Cerebellar cortex (tissue), 1 donor: ENCODE data around the gene IMMP2L.
A peak's percentile ranks its signal among the peaks of the same experiment; 100 is the strongest.

Source experiments
- DNase-seq: peaks from one replicate; pipeline ENCODE4 v3.0.0-alpha.2; 2015; ENCODE audit warnings: low spot score

Gene IMMP2L

GRCh38 chr7:110861163-110861562, 701.1 kb downstream of the IMMP2L start:
- no peak for DNase-seq

DNA sequence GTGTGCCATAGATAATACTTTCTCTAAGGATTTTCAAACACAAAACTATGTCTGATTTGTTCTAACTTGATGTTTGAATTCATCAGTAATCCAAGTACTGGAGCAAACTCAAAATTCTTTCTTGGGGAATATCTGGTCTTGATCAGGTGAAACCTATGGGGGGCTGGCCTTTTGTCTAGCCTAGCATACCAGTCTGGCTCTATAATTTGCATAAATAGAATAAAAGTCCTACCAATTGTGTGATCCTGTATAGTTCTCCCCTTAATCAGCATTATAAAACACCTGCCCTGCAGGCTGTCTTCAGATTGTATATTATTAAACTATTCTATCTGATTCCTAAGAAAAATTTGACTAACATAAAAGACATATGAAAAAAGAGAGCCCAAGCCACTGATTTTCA, 705.2 kb downstream of the IMMP2L start:
- DNase-seq, result no peak

- DNase-seq, result no peak
These were observed 705.6 kb downstream of the IMMP2L start for GRCh38 chr7:110856704-110857103.

- DNase-seq, result no peak
These were observed 707.6 kb downstream of the IMMP2L start for GRCh38 chr7:110854651-110855050.

- DNase-seq, result no peak
These were observed 708.1 kb downstream of the IMMP2L start for GRCh38 chr7:110854166-110854565.

DNA sequence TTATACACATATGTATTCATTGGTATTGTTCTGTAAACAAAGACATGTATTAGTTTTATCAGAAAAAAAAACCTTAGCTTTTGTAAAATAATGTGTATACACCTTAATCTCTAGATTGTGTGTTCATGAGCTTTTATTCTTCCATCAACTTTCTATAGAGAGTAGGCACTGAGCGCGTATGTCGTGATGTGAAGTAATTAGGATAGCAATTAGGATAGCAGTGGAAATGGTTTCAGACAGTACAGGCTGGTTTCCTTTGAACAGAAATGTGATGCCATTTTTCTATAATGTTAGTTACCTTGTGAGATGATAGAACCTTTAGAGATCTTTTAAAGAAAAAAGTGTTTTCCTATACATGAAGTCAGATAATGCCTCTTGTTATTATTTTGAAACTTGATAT, 709.0 kb downstream of the IMMP2L start:
- no peak for DNase-seq

GRCh38 chr7:110852156-110852940, 709.9 kb downstream of the IMMP2L start:
- no peak for DNase-seq

- no peak for DNase-seq
These were observed 712.1 kb downstream of the IMMP2L start for GRCh38 chr7:110850224-110850623.

GRCh38 chr7:110842796-110843195, 719.5 kb downstream of the IMMP2L start:
- no peak for DNase-seq

DNA sequence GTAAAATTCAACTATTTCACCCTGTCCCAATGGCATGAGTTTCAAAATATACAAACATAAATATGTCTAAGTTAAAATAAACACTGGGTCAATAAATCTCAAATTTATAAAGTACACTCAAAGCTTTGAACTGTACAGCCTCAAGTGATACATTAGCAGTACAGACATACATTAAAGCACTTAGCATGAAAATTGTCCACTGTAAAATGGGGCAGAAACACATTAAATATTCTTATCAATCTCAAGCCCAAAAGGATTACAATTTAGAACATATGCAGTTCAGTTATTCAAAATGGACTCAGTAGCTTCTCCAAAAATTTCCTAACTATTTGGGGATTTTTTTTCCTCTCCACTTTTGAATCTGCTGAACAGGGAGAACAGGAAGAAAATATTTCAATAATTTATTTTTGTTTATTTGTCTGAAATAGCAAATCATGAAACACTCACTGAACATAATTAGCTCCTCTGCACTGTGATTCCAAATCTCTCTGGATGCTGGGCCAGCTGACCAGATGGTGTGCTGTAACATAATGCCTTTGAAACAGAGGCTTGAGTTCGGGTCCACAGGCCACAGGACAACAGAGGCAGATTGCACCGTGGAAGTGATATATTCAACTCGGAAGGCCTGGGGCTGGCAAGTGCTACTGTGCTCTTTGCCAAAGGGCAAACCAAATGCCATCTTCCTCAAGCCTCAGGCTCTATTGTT, 720.3 kb downstream of the IMMP2L start:
- peak; percentile 90 for DNase-seq

DNA sequence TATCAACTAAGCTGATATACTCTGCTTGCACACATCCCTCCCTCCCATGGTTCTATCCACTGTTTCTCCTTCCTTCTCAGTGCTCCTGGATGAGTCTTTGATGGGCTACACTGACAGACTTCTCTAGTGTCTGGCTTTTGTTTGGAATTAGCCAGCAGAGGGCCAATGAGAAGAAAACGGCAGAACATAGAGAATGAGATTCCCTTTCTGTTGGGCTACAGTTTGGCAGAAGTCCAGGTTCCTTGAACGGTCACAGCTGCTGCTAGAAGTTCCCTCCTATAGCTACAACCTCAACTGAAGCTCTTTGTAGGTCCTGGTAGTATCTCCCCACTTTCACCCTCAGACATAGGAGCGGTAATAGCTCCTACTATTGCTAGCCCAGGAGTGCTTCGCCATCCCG, 722.4 kb downstream of the IMMP2L start:
- DNase-seq, result peak; percentile 62

DNA sequence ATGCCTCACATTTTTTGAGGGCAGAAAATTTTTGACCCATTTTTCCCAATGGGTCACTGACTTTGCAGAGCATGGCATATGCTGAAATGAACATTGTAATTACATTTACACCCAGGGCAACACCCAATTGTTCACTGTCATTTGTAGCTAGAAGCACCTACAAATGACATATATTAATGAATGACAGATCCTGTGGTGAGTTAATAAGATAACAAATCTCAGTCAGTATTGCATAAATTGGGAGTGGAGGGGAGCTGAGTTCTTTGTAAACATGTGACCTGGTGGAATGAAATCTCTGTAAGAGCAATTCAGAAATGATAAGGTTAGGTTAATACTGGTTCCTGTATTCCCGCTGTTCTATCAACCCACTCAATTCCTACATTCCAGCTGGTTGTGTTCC, 726.4 kb downstream of the IMMP2L start:
- DNase-seq, result no peak

DNA sequence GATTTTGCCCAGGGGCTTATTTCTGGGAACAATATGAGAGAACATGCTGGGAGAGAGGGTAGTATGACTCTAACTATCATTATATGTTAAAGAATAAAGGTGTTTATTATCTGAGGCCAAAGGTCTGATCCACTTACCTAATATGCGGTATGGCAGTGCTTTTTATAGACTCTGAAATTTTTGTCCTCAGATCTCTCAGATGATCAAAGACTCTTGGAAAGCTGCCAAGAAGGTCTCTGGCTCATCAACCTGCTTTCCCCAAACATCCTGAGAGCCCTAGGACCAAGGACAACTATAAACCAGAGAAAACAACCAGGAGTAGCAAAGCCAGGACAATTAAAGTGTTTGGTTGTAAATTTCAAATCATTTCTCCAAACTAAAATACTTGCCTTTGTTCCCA, 727.1 kb downstream of the IMMP2L start:
- DNase-seq, result peak; percentile 73

- no peak for DNase-seq
These were observed 730.9 kb downstream of the IMMP2L start for GRCh38 chr7:110831419-110831818.

DNA sequence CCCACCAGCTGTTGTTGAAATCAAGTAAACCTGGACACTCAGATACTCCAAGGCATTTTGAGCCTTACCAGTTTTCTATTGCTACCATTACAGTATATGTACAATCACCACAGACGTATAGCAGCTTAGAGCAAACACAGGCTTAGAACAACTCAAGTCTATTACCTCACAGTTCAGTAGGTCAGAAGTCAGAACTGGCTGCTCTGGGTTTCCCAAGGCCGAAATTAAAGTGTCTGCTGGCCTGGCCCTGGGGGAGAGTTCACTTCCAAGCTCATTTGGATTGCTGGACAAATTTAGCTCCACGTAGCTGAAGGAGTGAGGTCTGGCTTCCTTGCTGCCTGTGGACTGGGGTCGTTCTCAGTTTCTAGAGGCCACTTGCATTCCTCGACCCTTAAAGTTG, 731.5 kb downstream of the IMMP2L start:
- DNase-seq, result no peak

DNA sequence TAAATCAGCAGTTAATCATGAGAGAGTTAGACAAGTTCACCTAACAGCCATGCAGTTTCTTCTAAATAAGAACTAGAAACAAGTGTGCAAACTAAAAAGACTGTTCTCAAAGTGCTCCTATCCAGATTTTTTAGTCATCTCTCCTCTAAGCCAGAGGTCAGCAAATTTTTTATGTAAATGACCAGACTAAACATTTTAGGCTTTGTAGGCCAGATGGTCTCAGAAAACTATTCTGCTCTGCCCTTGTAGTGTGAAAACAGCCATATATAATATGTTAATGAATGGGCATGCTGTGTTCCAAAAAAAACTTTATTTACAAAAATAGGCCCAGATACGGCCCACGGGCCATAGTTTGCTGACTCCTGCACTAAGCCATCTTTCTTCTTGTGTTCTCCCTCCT, 734.4 kb downstream of the IMMP2L start:
- DNase-seq, result no peak

- no peak for DNase-seq
These were observed 734.9 kb downstream of the IMMP2L start for GRCh38 chr7:110827287-110827855.

DNA sequence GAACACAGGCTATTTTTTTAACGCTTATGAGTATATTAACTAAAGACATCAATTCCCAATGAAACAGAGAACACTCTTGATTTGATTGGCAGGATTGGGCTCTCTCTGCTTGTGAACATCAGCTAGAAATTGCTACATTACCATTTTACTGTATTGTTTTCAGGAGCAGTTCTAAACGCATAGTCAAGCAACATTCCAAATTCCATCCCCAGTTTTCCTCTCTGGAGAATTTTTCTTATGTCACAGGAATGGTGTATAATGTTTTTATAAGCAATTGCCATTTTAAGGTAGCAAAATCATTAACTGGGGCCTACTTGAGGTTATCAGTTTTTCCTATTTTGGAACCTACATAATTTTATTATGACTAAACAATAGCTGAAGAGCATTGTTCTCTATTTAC, 748.3 kb downstream of the IMMP2L start:
- DNase-seq, result no peak

DNA sequence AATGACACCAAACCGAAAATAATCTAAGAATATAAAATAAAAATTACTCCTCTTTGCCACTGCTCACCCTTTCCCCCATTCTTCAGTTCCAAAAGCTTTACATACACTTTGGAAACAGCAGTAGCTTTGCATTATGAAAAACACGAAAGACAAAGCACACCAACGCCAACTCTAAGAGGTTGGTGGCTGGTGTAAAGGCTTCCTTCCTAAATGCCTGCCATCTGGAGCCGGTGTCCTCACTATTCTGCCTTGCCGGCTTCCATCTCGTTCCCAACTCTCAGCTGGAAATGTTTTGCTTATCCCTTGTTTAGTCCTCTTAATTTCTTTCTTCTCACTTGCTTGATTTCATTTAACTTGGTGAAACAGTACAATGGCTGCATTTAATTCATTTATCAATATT, 752.5 kb downstream of the IMMP2L start:
- peak; percentile 58 for DNase-seq

GRCh38 chr7:110808361-110808760, 753.9 kb downstream of the IMMP2L start:
- peak; percentile 21 for DNase-seq

- DNase-seq, result no peak
These were observed 757.8 kb downstream of the IMMP2L start for GRCh38 chr7:110804501-110804900.

DNA sequence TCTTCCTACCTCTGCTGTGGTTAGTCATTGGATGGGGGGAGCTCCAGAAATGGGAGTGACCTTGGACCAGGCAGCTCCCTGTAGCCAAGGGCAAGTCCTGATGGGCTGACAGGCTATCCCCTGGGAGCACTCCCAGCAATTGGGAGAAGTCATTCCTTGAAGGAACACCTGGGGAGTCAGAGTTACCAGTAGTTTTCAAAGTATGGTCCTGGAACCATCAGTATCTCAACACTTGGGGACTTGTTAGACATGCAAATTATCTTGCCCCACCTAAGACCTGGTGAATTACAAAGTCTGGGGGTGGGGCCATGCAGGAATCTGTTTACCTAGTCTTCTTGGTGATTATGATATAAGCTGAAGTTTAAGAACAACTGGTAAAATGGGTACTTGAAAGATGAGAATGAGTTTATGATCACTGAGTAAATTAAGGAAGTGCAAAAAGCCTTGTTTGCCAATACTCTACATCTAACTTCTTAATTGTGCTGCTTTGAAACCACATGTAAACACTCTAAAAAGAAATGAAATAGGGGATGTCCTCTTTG, 758.6 kb downstream of the IMMP2L start:
- no peak for DNase-seq

- no peak for DNase-seq
These were observed 760.8 kb downstream of the IMMP2L start for GRCh38 chr7:110801502-110801901.
